ENCODE data around the gene IFNL4. TPM values are rescaled to one million over a fixed set of nuclear protein-coding genes. Genes with fewer than 3 reads are reported as not detected.

Gene IFNL4
- total and polyA plus RNA-seq, 2 experiments from 2014 or later: not detected

- Histone ChIP-seq H3K4me1 (ENCODE audit: insufficient read depth) (peaks cover 6% of the 10 kb centered on the region), H2AFZ (peak overlapping the region; percentile 56; the same call in 1 of the 2 replicates), H3K36me3 (ENCODE audit: insufficient read depth) (no peaks in the 10 kb centered on the region), H3F3A (replicated peaks; ENCODE audit: low read depth) (no peaks in the 10 kb centered on the region), H4K20me1 (replicated peaks; ENCODE audit: insufficient read depth) (no peaks in the 10 kb centered on the region), H3K9me2 (ENCODE audit: insufficient read depth) (no peaks in the 10 kb centered on the region), H3K79me2 (replicated peaks; ENCODE audit: insufficient read depth) (no peaks in the 10 kb centered on the region), H3K4me3 (peak overlapping the region; percentile 55; the same call in 1 of the 2 replicates), H3K27ac (ENCODE audit: low read depth) (no peak overlapping the region), H3K27me3 (ENCODE audit: insufficient read depth) (peaks cover 30% of the 10 kb centered on the region), H3K4me2 (peak overlapping the region; percentile 78; the same call in 1 of the 2 replicates)
- peaks cover 21% of the 10 kb centered on the region for H3K4me1 Mint-ChIP-seq
- ATAC-seq (peak; percentile 8), DNase-seq (ENCODE audit: low spot score) (no peak)
- H3K27ac Mint-ChIP-seq: no peak overlapping the region
- H3K4me3 Mint-ChIP-seq: peak overlapping the region; percentile 61; the same call in 2 of the 3 replicates
- TF ChIP-seq ETS1 (IDR thresholded peaks at IDR 0.05): no peak
- no peak for TF ChIP-seq EZH2phosphoT487 (IDR thresholded peaks at IDR 0.05; ENCODE audit: unreplicated experiment)
- 0 out of 2 replicates have a peak, but pooled peaks have one; percentile 0 for TF ChIP-seq POLR2AphosphoS5 (IDR thresholded peaks at IDR 0.05; ENCODE audit: low read depth)
- peaks cover 40% of the 10 kb centered on the region for H3K27me3 Mint-ChIP-seq (ENCODE audit: insufficient read depth, low read depth, poor library complexity)
- H3K36me3 Mint-ChIP-seq (ENCODE audit: low read depth): no peaks in the 10 kb centered on the region; the same call in 2 of the 3 replicates
- H3K9me3 Mint-ChIP-seq: peaks cover 3% of the 10 kb centered on the region; the same call in 2 of the 3 replicates
Measured at GRCh38 chr19:39196320-39196719, 52.3 kb downstream of the IFNL4 start.

Other genes starting within 250 kb of the IFNL4 start
- 3.8 and 6.2 TPM in 2 replicates for gene FBXO27, start 216.3 kb downstream of the IFNL4 start, total RNA-seq (2014; rRNA removed; shearing (Covaris generic))
- 13.7 and 15.4 TPM in 2 replicates for gene FBXO27, start 216.3 kb downstream of the IFNL4 start, polyA plus RNA-seq (2016; fragmentation: Nextera tagmentation; extraction: Ambion mirVana)
- 0.45 and 0.97 TPM in 2 replicates for gene ACP7, start 164.5 kb downstream of the IFNL4 start, total RNA-seq (2014; rRNA removed; shearing (Covaris generic))
- 0.26 and 0.27 TPM in 2 replicates for gene ACP7, start 164.5 kb downstream of the IFNL4 start, polyA plus RNA-seq (2016; fragmentation: Nextera tagmentation; extraction: Ambion mirVana)
- gene PAK4, start 123.1 kb downstream of the IFNL4 start, total RNA-seq (2014; rRNA removed; shearing (Covaris generic)): 31.7 and 35.4 TPM in 2 replicates
- gene PAK4, start 123.1 kb downstream of the IFNL4 start, polyA plus RNA-seq (2016; fragmentation: Nextera tagmentation; extraction: Ambion mirVana): 28.3 and 28.7 TPM in 2 replicates
- gene NCCRP1, start 51.9 kb downstream of the IFNL4 start, total RNA-seq (2014; rRNA removed; shearing (Covaris generic)): 3.8 and 6.2 TPM in 2 replicates
- 2.8 and 3.6 TPM in 2 replicates for gene NCCRP1, start 51.9 kb downstream of the IFNL4 start, polyA plus RNA-seq (2016; fragmentation: Nextera tagmentation; extraction: Ambion mirVana)
- not detected in 2 replicates for gene SYCN, start 44.6 kb downstream of the IFNL4 start, total RNA-seq (2014; rRNA removed; shearing (Covaris generic))
- gene SYCN, start 44.6 kb downstream of the IFNL4 start, polyA plus RNA-seq (2016; fragmentation: Nextera tagmentation; extraction: Ambion mirVana): not detected in 2 replicates
- gene IFNL3, start 3.9 kb downstream of the IFNL4 start, total RNA-seq (2014; rRNA removed; shearing (Covaris generic)): not detected in 2 replicates
- gene IFNL3, start 3.9 kb downstream of the IFNL4 start, polyA plus RNA-seq (2016; fragmentation: Nextera tagmentation; extraction: Ambion mirVana): not detected in 2 replicates
- gene IFNL2, start 19.5 kb upstream of the IFNL4 start, total RNA-seq (2014; rRNA removed; shearing (Covaris generic)): not detected in 2 replicates
- not detected in 2 replicates for gene IFNL2, start 19.5 kb upstream of the IFNL4 start, polyA plus RNA-seq (2016; fragmentation: Nextera tagmentation; extraction: Ambion mirVana)
- not detected in 2 replicates for gene IFNL1, start 47.6 kb upstream of the IFNL4 start, total RNA-seq (2014; rRNA removed; shearing (Covaris generic))
- gene IFNL1, start 47.6 kb upstream of the IFNL4 start, polyA plus RNA-seq (2016; fragmentation: Nextera tagmentation; extraction: Ambion mirVana): not detected in 2 replicates
- gene LRFN1, start 72.0 kb upstream of the IFNL4 start, total RNA-seq (2014; rRNA removed; shearing (Covaris generic)): 8.1 and 10.0 TPM in 2 replicates
- 3.2 and 4.1 TPM in 2 replicates for gene LRFN1, start 72.0 kb upstream of the IFNL4 start, polyA plus RNA-seq (2016; fragmentation: Nextera tagmentation; extraction: Ambion mirVana)
- gene GMFG, start 87.2 kb upstream of the IFNL4 start, total RNA-seq (2014; rRNA removed; shearing (Covaris generic)): not detected in 2 replicates
- gene GMFG, start 87.2 kb upstream of the IFNL4 start, polyA plus RNA-seq (2016; fragmentation: Nextera tagmentation; extraction: Ambion mirVana): 1.0 and 1.3 TPM in 2 replicates
- gene SAMD4B, start 93.6 kb upstream of the IFNL4 start, total RNA-seq (2014; rRNA removed; shearing (Covaris generic)): 124 and 172 TPM in 2 replicates
- 104 and 107 TPM in 2 replicates for gene SAMD4B, start 93.6 kb upstream of the IFNL4 start, polyA plus RNA-seq (2016; fragmentation: Nextera tagmentation; extraction: Ambion mirVana)
- 24.6 and 47.3 TPM in 2 replicates for gene PAF1, start 142.2 kb upstream of the IFNL4 start, total RNA-seq (2014; rRNA removed; shearing (Covaris generic))
- gene PAF1, start 142.2 kb upstream of the IFNL4 start, polyA plus RNA-seq (2016; fragmentation: Nextera tagmentation; extraction: Ambion mirVana): 21.3 and 22.1 TPM in 2 replicates
- 62.0 and 63.0 TPM in 2 replicates for gene MED29, start 142.5 kb upstream of the IFNL4 start, total RNA-seq (2014; rRNA removed; shearing (Covaris generic))
- 26.1 and 27.5 TPM in 2 replicates for gene MED29, start 142.5 kb upstream of the IFNL4 start, polyA plus RNA-seq (2016; fragmentation: Nextera tagmentation; extraction: Ambion mirVana)
- 9.5 and 10.6 TPM in 2 replicates for gene ZFP36, start 158.0 kb upstream of the IFNL4 start, total RNA-seq (2014; rRNA removed; shearing (Covaris generic))
- gene ZFP36, start 158.0 kb upstream of the IFNL4 start, polyA plus RNA-seq (2016; fragmentation: Nextera tagmentation; extraction: Ambion mirVana): 27.5 and 27.7 TPM in 2 replicates
- gene PLEKHG2, start 163.8 kb upstream of the IFNL4 start, total RNA-seq (2014; rRNA removed; shearing (Covaris generic)): 35.2 and 41.3 TPM in 2 replicates
- gene PLEKHG2, start 163.8 kb upstream of the IFNL4 start, polyA plus RNA-seq (2016; fragmentation: Nextera tagmentation; extraction: Ambion mirVana): 15.5 and 16.2 TPM in 2 replicates
- 106 and 207 TPM in 2 replicates for gene RPS16, start 187.1 kb upstream of the IFNL4 start, total RNA-seq (2014; rRNA removed; shearing (Covaris generic))
- 1,901 and 2,135 TPM in 2 replicates for gene RPS16, start 187.1 kb upstream of the IFNL4 start, polyA plus RNA-seq (2016; fragmentation: Nextera tagmentation; extraction: Ambion mirVana)
- gene SUPT5H, start 196.7 kb upstream of the IFNL4 start, total RNA-seq (2014; rRNA removed; shearing (Covaris generic)): 75.0 and 108 TPM in 2 replicates
- gene SUPT5H, start 196.7 kb upstream of the IFNL4 start, polyA plus RNA-seq (2016; fragmentation: Nextera tagmentation; extraction: Ambion mirVana): 144 and 150 TPM in 2 replicates
- gene TIMM50, start 232.0 kb upstream of the IFNL4 start, total RNA-seq (2014; rRNA removed; shearing (Covaris generic)): 119 and 120 TPM in 2 replicates
- gene TIMM50, start 232.0 kb upstream of the IFNL4 start, polyA plus RNA-seq (2016; fragmentation: Nextera tagmentation; extraction: Ambion mirVana): 139 and 145 TPM in 2 replicates

Data from GM23338 (cell line).